HCT116 (cell line): ENCODE data around the gene GNAS-AS1.

Experiments used
- CTCF ChIP-seq, 3 experiments: fragments of 200-600 bp in 1 of 3; sonication (generic) in 1 of 3; IDR thresholded peaks in 2 of 3; conservative IDR thresholded peaks in 1 of 3; 2 replicates each; pipeline ENCODE4 v1.5.1; 2012 to 2017; ENCODE audit warnings: low read depth in 2 of 3, low read length in 2 of 3, antibody characterized with exemption in 1 of 3, borderline replicate concordance in 1 of 3, control low read depth in 1 of 3, mild to moderate bottlenecking in 1 of 3, mixed read lengths in 1 of 3, mixed run types in 1 of 3, moderate library complexity in 1 of 3; ENCODE audit not compliant: insufficient read depth in 1 of 3
- POLR2A ChIP-seq: IDR thresholded peaks from 2 replicates; pipeline ENCODE4 v1.7.0; 2011; ENCODE audit warnings: borderline replicate concordance; ENCODE audit not compliant: insufficient read depth, insufficient read length; ENCODE audit errors: extremely low read depth
- REST ChIP-seq: IDR thresholded peaks from 2 replicates; pipeline ENCODE4 v1.6.1; 2012; ENCODE audit warnings: low read depth
- YY1 ChIP-seq: IDR thresholded peaks from 2 replicates; pipeline ENCODE4 v1.6.1; 2011; ENCODE audit warnings: low read length, low read depth, moderate library complexity, mild to moderate bottlenecking; ENCODE audit not compliant: insufficient replicate concordance; ENCODE audit errors: extremely low read depth

GRCh38 chr20:58878399-58878798 lies 27.7 kb upstream of the GNAS-AS1 start:
- no peak for TF ChIP-seq CTCF (IDR thresholded peaks at IDR 0.05 in 2 of 3, conservative IDR thresholded peaks at IDR 0.05 in 1 of 3; ENCODE audit: borderline replicate concordance in 1 of 3, insufficient read depth in 1 of 3, low read depth in 2 of 3, low read length in 2 of 3)
- no peak for TF ChIP-seq POLR2A
- no peak for TF ChIP-seq YY1
- TF ChIP-seq REST = no peak
